Measurements from ENCODE around the gene ASCL2. TPM values are rescaled to one million over a fixed set of nuclear protein-coding genes. Genes with fewer than 3 reads are reported as not detected.

ASCL2 gene
- total and polyA plus RNA-seq, 8 donors, result 0.24 to 7.0 (median 0.95) TPM

DNA sequence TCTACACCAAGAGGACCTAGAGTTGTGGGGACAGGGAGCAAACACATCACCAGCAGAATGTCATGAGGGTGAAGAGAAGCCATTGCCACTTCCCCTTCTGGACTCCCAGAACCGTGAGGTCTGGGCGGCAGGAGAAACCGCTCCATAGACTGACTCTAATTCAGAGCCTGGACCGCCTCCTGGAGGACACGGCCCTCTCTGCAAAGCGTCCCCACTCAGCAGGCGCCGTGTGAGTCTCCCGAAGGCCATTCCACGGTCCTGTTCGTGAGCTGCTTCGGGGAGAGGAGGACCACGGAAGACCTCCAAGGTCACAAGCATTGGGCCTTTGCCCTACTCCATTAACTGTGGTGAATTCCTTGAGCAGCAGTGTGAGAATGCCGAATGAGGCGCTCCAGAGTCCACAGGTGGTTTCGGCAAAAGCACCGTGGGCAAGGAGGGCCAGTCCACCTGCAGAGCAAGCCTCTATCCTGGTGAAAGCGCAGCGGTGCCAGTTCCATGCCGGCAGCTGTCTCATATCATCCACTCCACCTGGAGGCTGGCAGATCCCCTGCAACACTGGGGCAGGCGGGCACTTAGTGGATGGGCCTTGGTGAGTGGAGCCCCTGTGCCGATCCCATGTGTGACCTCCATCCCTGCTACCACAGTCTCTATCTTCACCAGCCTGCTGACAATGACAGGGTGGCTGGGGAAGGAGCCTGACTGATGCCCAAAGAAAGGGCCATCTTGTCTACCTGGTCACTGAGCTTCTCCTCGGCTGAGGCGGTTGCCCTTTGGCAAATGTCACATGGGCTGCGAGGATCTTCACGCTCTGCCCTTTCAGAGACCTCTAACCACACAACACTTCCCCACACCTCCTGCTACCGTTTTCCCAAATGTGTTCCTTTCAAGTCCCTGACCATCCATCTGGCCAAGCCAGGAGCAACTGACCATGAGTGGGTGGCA, 23.9 kb upstream of the ASCL2 start:
- peak in 1 of 4 donors; percentile 41 for ATAC-seq
- TF ChIP-seq, protein P1, sequence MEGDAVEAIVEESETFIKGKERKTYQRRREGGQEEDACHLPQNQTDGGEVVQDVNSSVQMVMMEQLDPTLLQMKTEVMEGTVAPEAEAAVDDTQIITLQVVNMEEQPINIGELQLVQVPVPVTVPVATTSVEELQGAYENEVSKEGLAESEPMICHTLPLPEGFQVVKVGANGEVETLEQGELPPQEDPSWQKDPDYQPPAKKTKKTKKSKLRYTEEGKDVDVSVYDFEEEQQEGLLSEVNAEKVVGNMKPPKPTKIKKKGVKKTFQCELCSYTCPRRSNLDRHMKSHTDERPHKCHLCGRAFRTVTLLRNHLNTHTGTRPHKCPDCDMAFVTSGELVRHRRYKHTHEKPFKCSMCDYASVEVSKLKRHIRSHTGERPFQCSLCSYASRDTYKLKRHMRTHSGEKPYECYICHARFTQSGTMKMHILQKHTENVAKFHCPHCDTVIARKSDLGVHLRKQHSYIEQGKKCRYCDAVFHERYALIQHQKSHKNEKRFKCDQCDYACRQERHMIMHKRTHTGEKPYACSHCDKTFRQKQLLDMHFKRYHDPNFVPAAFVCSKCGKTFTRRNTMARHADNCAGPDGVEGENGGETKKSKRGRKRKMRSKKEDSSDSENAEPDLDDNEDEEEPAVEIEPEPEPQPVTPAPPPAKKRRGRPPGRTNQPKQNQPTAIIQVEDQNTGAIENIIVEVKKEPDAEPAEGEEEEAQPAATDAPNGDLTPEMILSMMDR (IDR thresholded peaks at IDR 0.05), result no peak
- intact Hi-C loops (cut with DNase I), result no loop called here

DNA sequence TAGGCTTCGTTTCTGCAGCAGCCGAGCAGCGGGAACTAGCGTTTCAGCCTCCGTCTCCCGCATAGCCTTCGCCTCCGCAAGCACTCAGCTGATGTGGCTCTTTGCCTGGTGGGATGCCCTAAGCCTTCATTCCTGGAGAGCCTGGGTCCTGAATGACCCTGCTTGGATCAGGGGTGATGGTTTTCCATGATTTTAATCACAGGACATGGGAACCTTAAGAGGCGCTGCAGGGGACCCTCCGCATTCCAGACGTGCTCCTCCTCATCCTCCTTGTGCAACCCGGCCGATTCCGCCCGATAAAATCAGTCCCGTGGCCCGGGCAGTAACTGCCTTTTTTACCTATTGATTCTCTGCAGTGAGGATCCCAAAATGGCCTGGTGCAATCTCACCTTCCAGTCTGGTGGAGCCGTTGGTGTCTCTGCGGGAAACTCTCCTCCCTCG, 23.2 kb upstream of the ASCL2 start:
- Histone ChIP-seq H3K4me1 (peaks cover 0 to 3% (median 0%) of the 10 kb centered on the region in 3 donors), H3K36me3 (no peaks in the 10 kb centered on the region), H3K9me3 (no peaks in the 10 kb centered on the region), H3K4me3 (no peak overlapping the region), H3K27ac (no peak overlapping the region), H3K27me3 (no peaks in the 10 kb centered on the region)
- intact Hi-C loops (cut with DNase I), result no loop called here
- TF ChIP-seq, protein P1 (IDR thresholded peaks at IDR 0.05), result no peak
- peak in 1 of 6 donors; percentile 13 for DNase-seq
- 79 to 83% methylated on average over 20 of the region's 20 CpGs for WGBS, 2 donors
- no peak for FAIRE-seq
- ATAC-seq, result no peak

More for the DNA sequence above, 23.9 kb upstream of the ASCL2 start:
- no peak overlapping the region for H3K4me3 ChIP-seq
- WGBS, 2 donors, result 76% methylated on average over 27 of the region's 27 CpGs
- FAIRE-seq (no peak), DNase-seq (peak in 2 of 6 donors; percentile 6 to 45)
- H3K27me3 ChIP-seq, result no peaks in the 10 kb centered on the region
- H3K9me3 ChIP-seq, result no peaks in the 10 kb centered on the region
- H3K4me1 ChIP-seq, result peaks cover 0 to under 1% (median 0%) of the 10 kb centered on the region in 3 donors
- no peak overlapping the region for H3K27ac ChIP-seq
- no peaks in the 10 kb centered on the region for H3K36me3 ChIP-seq

DNA sequence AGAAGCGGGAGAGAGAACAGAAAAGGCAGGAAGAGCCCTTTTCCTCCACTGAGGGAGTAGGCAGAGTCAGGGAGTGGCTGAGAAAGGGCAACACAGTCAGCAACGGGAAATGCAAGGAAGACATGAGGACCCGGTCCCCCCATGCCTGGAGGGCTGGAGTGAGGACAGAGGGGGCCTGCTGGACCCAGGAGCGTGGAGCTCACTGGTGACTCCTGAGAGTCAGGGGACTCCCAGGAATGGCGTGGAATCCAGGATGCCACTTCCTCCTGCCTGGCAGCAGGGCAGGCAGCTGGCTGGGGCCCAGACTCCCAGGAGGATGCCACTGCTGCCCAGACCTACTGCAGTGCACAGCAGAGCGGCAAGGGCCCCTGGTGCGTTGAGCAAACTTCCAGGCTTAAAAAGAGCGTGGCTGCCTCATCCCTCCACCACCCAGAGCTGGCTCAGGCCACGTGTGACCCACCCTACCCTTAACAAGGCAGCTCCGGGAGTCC, 20.0 kb upstream of the ASCL2 start:
- 37 to 47% methylated on average over 10 of the region's 10 CpGs for WGBS, 2 donors

DNA sequence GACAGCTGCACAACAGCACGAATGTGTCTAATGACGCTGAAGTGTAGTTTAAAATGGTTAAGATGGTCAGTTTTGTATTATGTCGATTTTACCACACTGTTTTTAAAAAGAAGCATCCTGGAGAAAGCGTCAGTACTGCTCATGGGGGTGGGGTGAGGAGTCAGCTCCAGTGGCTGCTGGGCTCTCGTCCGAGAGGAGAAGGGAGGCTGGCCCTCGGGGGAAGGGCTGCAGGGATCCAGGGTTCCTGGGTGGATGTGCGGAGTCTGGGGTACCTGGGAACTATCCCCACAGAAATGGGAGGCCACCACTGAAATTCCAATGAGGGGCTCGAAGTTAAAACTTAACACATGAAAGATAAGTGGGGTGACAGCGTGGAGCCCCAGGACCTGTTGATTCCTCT, 19.5 kb upstream of the ASCL2 start:
- H3K4me3 ChIP-seq, result no peak overlapping the region
- peaks cover 0 to 3% (median 0%) of the 10 kb centered on the region in 3 donors for H3K4me1 ChIP-seq
- H3K9me3 ChIP-seq, result no peaks in the 10 kb centered on the region
- intact Hi-C loops (cut with DNase I), result no loop called here
- ATAC-seq, result no peak
- TF ChIP-seq, protein P1 (IDR thresholded peaks at IDR 0.05), result no peak
- H3K27me3 ChIP-seq, result no peaks in the 10 kb centered on the region
- no peak for FAIRE-seq
- H3K27ac ChIP-seq, result no peak overlapping the region
- DNase-seq, result peak in 1 of 6 donors; percentile 24
- WGBS, 2 donors, result 76 to 81% methylated on average over 10 of the region's 10 CpGs
- H3K36me3 ChIP-seq, result no peaks in the 10 kb centered on the region

More for the DNA sequence above, 20.0 kb upstream of the ASCL2 start:
- no peaks in the 10 kb centered on the region for H3K9me3 ChIP-seq
- H3K4me3 ChIP-seq, result no peak overlapping the region
- H3K27ac ChIP-seq, result no peak overlapping the region
- H3K36me3 ChIP-seq, result no peaks in the 10 kb centered on the region
- peak; percentile 43 to 57 (median 48) for ATAC-seq
- TF ChIP-seq, protein P1 (IDR thresholded peaks at IDR 0.05), result no peak
- intact Hi-C loops (cut with DNase I), result no loop called here
- no peaks in the 10 kb centered on the region for H3K27me3 ChIP-seq
- FAIRE-seq, result no peak
- H3K4me1 ChIP-seq, result peaks cover 0 to 3% (median 0%) of the 10 kb centered on the region in 3 donors
- DNase-seq, result peak in 3 of 6 donors; percentile 40 to 55 (median 49)

Data from pancreas (tissue), 10 donors.